A549 (cell line): ENCODE data around the gene VPS51.

Experiments used
- CHD2 ChIP-seq: fragments of 150-350 bp; IDR thresholded peaks from 2 replicates; pipeline ENCODE4 v1.6.1; 2014; ENCODE audit warnings: low read length; ENCODE audit not compliant: partially characterized antibody
- CTCF ChIP-seq: fragments of >200 bp; sonication (Bioruptor Twin); formaldehyde crosslinking; IDR thresholded peaks from 3 replicates; pipeline ENCODE4 v1.5.1; 2016
- POLR2A ChIP-seq: IDR thresholded peaks from 2 replicates; pipeline ENCODE4 v1.6.1; 2012; ENCODE audit warnings: mild to moderate bottlenecking, low read length

DNA sequence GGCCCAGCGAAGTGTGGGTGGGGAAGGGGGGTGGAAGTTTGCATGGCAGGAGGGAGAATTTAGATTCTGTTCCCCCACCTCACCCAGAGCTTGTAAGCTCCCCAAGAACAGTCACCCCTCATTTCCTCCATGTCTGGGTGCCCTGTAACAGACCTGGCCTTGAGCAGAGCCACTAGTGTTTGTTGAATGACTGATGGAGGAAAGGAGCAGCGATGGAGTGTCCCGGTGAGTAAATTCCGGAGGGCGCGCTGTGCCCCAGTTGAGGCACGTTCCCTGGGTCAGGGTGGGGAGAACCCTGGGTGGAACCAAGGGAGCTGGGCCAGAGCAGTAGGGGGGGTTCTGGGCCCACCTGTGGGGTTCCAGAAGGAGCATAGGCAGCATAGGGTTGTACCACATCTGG, 38.5 kb upstream of the VPS51 start:
- TF ChIP-seq POLR2A (no peak), CHD2 (no peak), CTCF (no peak)
